LNCAP (cell line): ENCODE measurements around the gene RD3L.

Experiments used
- CTCF ChIP-seq: fragments of 450-650 bp; IDR thresholded peaks from 2 replicates; pipeline ENCODE4 v1.5.1; 2017; ENCODE audit warnings: mild to moderate bottlenecking

Gene RD3L

GRCh38 chr14:103898711-103899110 is 43.6 kb downstream of the RD3L start:
- TF ChIP-seq CTCF: no peak

DNA sequence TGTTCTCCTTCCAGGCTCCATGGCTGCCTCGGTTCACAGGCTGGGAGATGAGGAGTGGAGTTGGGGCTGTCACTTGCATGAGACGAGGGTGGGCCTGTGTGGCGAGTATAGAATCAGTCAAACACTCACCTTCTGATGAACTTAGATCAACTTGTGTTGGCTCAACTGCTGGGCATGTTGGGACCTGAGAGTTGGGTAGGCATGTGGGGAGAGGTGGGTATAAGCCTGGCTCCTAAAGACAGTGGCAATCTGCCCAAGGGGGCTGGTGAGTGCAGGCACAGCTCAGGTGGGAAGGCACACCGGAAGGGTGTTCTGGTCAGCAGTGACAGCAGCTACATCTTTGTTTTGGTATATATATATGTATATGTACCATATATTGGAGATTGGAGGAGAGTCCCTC is 44.1 kb downstream of the RD3L start:
- TF ChIP-seq CTCF: no peak

GRCh38 chr14:103897075-103897947 is 45.0 kb downstream of the RD3L start:
- TF ChIP-seq CTCF: no peak

- no peak for TF ChIP-seq CTCF
These were observed 45.8 kb downstream of the RD3L start for GRCh38 chr14:103896578-103896977.

DNA sequence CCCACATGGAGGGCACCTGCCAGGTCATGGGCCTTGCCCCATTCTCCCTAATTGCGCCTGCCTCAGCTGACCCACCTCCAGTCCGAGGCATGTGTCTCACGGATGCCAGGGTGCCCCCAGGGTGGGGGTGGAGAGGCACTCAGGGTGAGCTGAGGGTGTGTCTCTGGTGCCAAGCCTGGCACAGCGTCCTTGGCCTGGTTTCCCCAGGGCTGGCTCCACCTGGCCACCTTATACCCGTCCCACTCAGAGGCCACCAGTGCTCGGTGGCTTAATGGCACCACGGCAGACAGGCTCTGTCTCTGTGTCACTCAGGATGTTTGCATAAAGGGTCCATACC is 47.6 kb downstream of the RD3L start:
- no peak for TF ChIP-seq CTCF

- no peak for TF ChIP-seq CTCF
These were observed 48.2 kb downstream of the RD3L start for GRCh38 chr14:103894034-103894722.

GRCh38 chr14:103892247-103892646 is 50.1 kb downstream of the RD3L start:
- TF ChIP-seq CTCF: no peak
